HCT116 (cell line): ENCODE data around the gene PARP14. TPM values are rescaled to one million over a fixed set of nuclear protein-coding genes. Genes with fewer than 3 reads are reported as not detected.

Experiments used
- ATAC-seq: fragments of 200-7000 bp; cut with Tn5 transposase; 2 replicates; pipeline ENCODE4 v1.9.1; 2020; ENCODE audit warnings: mild to moderate bottlenecking, moderate library complexity
- BruUV-seq: library from RNA; stranded (reverse); fragments of 400-500 nt; replicated peaks from 2 replicates; lab custom pipeline; 2021; lab: Mats Ljungman, UMichigan
- CTCF ChIA-PET: fragments of 300-600 bp; sonication (Branson Sonifier 250); formaldehyde crosslinking; loops from one replicate; lab custom pipeline; 2021; ENCODE audit warnings: antibody characterized with exemption; lab: Charles Lee
- POLR2A ChIA-PET: fragments of 300-600, 350-600 bp; sonication (Branson Sonifier 250); formaldehyde crosslinking; loops from one replicate; lab custom pipeline; 2021; ENCODE audit warnings: antibody characterized with exemption; lab: Charles Lee
- RAD21 ChIA-PET, 2 experiments: fragments of 300-600 bp; sonication (Branson Sonifier 250); formaldehyde crosslinking; loops; one replicate each; lab custom pipeline; 2023; ENCODE audit warnings: low total read pairs in 2 of 2; ENCODE audit not compliant: uncharacterized antibody in 2 of 2, unreplicated experiment in 2 of 2, low non-redundant PET in 1 of 2; lab: Charles Lee
- DNase-seq: peaks from one replicate; pipeline ENCODE4 v3.0.0-alpha.2; 2010; ENCODE audit warnings: low read depth, low spot score
- H2AFZ ChIP-seq: fragments of 200-600 bp; shearing (Covaris generic), sonication (generic); 2 replicates; pipeline ENCODE4 v1.6.1; 2017; ENCODE audit warnings: low read depth, mixed run types, mixed read lengths, antibody characterized with exemption, low read length; ENCODE audit not compliant: poor library complexity, severe bottlenecking
- H3K27ac ChIP-seq: 2 replicates; pipeline ENCODE4 v1.5.1; 2012; ENCODE audit warnings: low read depth, low read length
- H3K27me3 ChIP-seq: fragments of 200-600 bp; sonication (generic); 2 replicates; pipeline ENCODE4 v1.6.1; 2016; ENCODE audit warnings: mixed run types, low read length, mixed read lengths; ENCODE audit not compliant: insufficient read depth
- H3K36me3 ChIP-seq, 2 experiments: fragments of 200-500 bp in 1 of 2; fragments of 200-600 bp in 1 of 2; sonication (Bioruptor generic) in 1 of 2; sonication (generic) in 1 of 2; 2 replicates each; pipeline versions ENCODE4 v1.5.1 to v1.6.1; 2014 to 2016; ENCODE audit warnings: low read length in 2 of 2, inconsistent platforms in 1 of 2, mixed read lengths in 1 of 2, mixed run types in 1 of 2; ENCODE audit not compliant: insufficient read depth in 2 of 2, control insufficient read depth in 1 of 2
- H3K4me1 ChIP-seq, 2 experiments: fragments of 200-600 bp in 1 of 2; sonication (generic) in 1 of 2; 2 replicates each; pipeline versions ENCODE4 v1.5.1 to v1.6.1; 2012 to 2017; ENCODE audit warnings: low read length in 2 of 2, inconsistent platforms in 1 of 2, mild to moderate bottlenecking in 1 of 2, mixed read lengths in 1 of 2, mixed run types in 1 of 2, moderate library complexity in 1 of 2; ENCODE audit not compliant: insufficient read depth in 2 of 2, control insufficient read depth in 1 of 2
- H3K4me2 ChIP-seq: fragments of 200-600 bp; sonication (generic); 2 replicates; pipeline ENCODE4 v1.6.1; 2017; ENCODE audit warnings: mixed run types, low read length, mixed read lengths
- H3K4me3 ChIP-seq, 2 experiments: fragments of 200-600 bp in 1 of 2; sonication (generic) in 1 of 2; replicated peaks in 1 of 2; 2 replicates each; pipeline ENCODE4 v1.5.1; 2011 to 2016; ENCODE audit warnings: low read length in 2 of 2, control low read depth in 1 of 2, low read depth in 1 of 2, mild to moderate bottlenecking in 1 of 2, mixed read lengths in 1 of 2, mixed run types in 1 of 2
- H3K79me2 ChIP-seq: fragments of 200-600 bp; sonication (generic); 2 replicates; pipeline ENCODE4 v1.6.1; 2017; ENCODE audit warnings: mild to moderate bottlenecking, mixed run types, low read length, moderate library complexity, mixed read lengths; ENCODE audit not compliant: insufficient read depth
- H3K9ac ChIP-seq: fragments of 200-600 bp; sonication (generic); 2 replicates; pipeline ENCODE4 v1.6.1; 2016; ENCODE audit warnings: low read length, mixed read lengths
- H3K9me2 ChIP-seq: fragments of 200-600 bp; sonication (generic), shearing (Covaris generic); 2 replicates; pipeline ENCODE4 v1.6.1; 2017; ENCODE audit warnings: mixed run types, mild to moderate bottlenecking, moderate library complexity; ENCODE audit not compliant: insufficient read depth
- H3K9me3 ChIP-seq, 2 experiments: fragments of 200-500 bp in 1 of 2; fragments of 200-600 bp in 1 of 2; sonication (Bioruptor generic) in 1 of 2; sonication (generic) in 1 of 2; 2 replicates each; pipeline ENCODE4 v1.6.1; 2014 to 2017; ENCODE audit warnings: low read length in 2 of 2, mixed read lengths in 2 of 2, inconsistent platforms in 1 of 2, low read depth in 1 of 2, mild to moderate bottlenecking in 1 of 2, mixed run types in 1 of 2, moderate library complexity in 1 of 2; ENCODE audit not compliant: control insufficient read depth in 1 of 2, insufficient read depth in 1 of 2
- H4K20me1 ChIP-seq: fragments of 200-600 bp; sonication (generic), shearing (Covaris generic); 2 replicates; pipeline ENCODE4 v1.6.1; 2017; ENCODE audit warnings: mixed run types, mild to moderate bottlenecking, moderate library complexity; ENCODE audit not compliant: insufficient read depth
- ATF3 ChIP-seq: IDR thresholded peaks from 2 replicates; pipeline ENCODE4 v1.6.1; 2012
- CTCF ChIP-seq, 3 experiments: fragments of 200-600 bp in 1 of 3; sonication (generic) in 1 of 3; IDR thresholded peaks in 2 of 3; conservative IDR thresholded peaks in 1 of 3; 2 replicates each; pipeline ENCODE4 v1.5.1; 2012 to 2017; ENCODE audit warnings: low read depth in 2 of 3, low read length in 2 of 3, antibody characterized with exemption in 1 of 3, borderline replicate concordance in 1 of 3, control low read depth in 1 of 3, mild to moderate bottlenecking in 1 of 3, mixed read lengths in 1 of 3, mixed run types in 1 of 3, moderate library complexity in 1 of 3; ENCODE audit not compliant: insufficient read depth in 1 of 3
- EZH2phosphoT487 ChIP-seq: fragments of 200-600 bp; IDR thresholded peaks from 2 replicates; pipeline ENCODE4 v1.6.1; 2018; ENCODE audit warnings: antibody characterized with exemption, borderline replicate concordance
- MAX ChIP-seq: IDR thresholded peaks from 2 replicates; pipeline ENCODE4 v1.6.1; 2012
- POLR2A ChIP-seq: IDR thresholded peaks from 2 replicates; pipeline ENCODE4 v1.7.0; 2011; ENCODE audit warnings: borderline replicate concordance; ENCODE audit not compliant: insufficient read depth, insufficient read length; ENCODE audit errors: extremely low read depth
- POLR2AphosphoS5 ChIP-seq: IDR thresholded peaks from 2 replicates; pipeline ENCODE4 v1.6.1; 2011; ENCODE audit warnings: mild to moderate bottlenecking, low read depth, low read length, moderate library complexity
- SIN3A ChIP-seq: IDR thresholded peaks from 2 replicates; pipeline ENCODE4 v1.6.1; 2012; ENCODE audit warnings: low read depth
- TCF7L2 ChIP-seq: IDR thresholded peaks from 2 replicates; pipeline ENCODE4 v1.7.0; 2011; ENCODE audit warnings: borderline replicate concordance, inconsistent platforms; ENCODE audit not compliant: insufficient read depth, insufficient read length; ENCODE audit errors: extremely low read depth
- ZBTB33 ChIP-seq: IDR thresholded peaks from 2 replicates; pipeline ENCODE4 v1.6.1; 2011; ENCODE audit warnings: mild to moderate bottlenecking, low read length, moderate library complexity; ENCODE audit not compliant: insufficient replicate concordance; ENCODE audit errors: extremely low read depth
- ZFX ChIP-seq: fragments of 450-650 bp; IDR thresholded peaks from 2 replicates; pipeline ENCODE4 v1.6.1; 2017
- ZNF274 ChIP-seq: fragments of 200-500 bp; sonication (Bioruptor generic); IDR thresholded peaks from 2 replicates; pipeline ENCODE4 v1.6.1; 2014; ENCODE audit warnings: mild to moderate bottlenecking, low read depth, low read length, inconsistent platforms
- intact Hi-C: fragments of 100-400 bp; cut with micrococcal nuclease; formaldehyde crosslinking; loops from 2 replicates; pipeline ENCODE4 v1.10.0; 2022
- total RNA-seq: library from RNA; stranded (reverse); gene quantifications from one replicate; pipeline ENCODE4 v1.2.1, GENCODE V29; 2021; ENCODE audit not compliant: unreplicated experiment

Gene PARP14
- total RNA-seq, 1 experiment from 2014 or later, result 12.2 TPM

- H3K36me3 ChIP-seq, result 0 out of 4 replicates have a peak, but pooled peaks cover 0 to 3% of the 10 kb centered on the region in 2 experiments
- DNase-seq (no peak), ATAC-seq (no peak)
- intact Hi-C loops, result no loop called here
- no peaks in the 10 kb centered on the region for H3K4me1 ChIP-seq
- no peaks in the 10 kb centered on the region for H3K9me3 ChIP-seq
- no peak overlapping the region for H2AFZ ChIP-seq
- H3K27ac ChIP-seq, result no peak overlapping the region
- no peaks in the 10 kb centered on the region for H3K27me3 ChIP-seq
- BruUV-seq, result no TSS peak
- H3K4me2 ChIP-seq, result no peak overlapping the region
- RAD21 ChIA-PET, result no interaction called here
- POLR2A ChIA-PET, result no interaction called here
- no peaks in the 10 kb centered on the region for H3K9me2 ChIP-seq
- H3K4me3 ChIP-seq, result no peak overlapping the region
- no peak for TF ChIP-seq SIN3A
- no peak overlapping the region for H3K9ac ChIP-seq
- CTCF ChIA-PET, result no interaction called here
- no peaks in the 10 kb centered on the region for H4K20me1 ChIP-seq
- H3K79me2 ChIP-seq, result no peaks in the 10 kb centered on the region
Observed at GRCh38 chr3:122714273-122714672, 33.6 kb downstream of the PARP14 start.

- no peaks in the 10 kb centered on the region for H4K20me1 ChIP-seq
- H3K36me3 ChIP-seq, result 0 out of 4 replicates have a peak, but pooled peaks cover 0 to 3% of the 10 kb centered on the region in 2 experiments
- H3K27me3 ChIP-seq, result no peaks in the 10 kb centered on the region
- ATAC-seq, result no peak
- no peak overlapping the region for H3K4me2 ChIP-seq
- ChIA-PET CTCF (no interaction called here), POLR2A (no interaction called here), RAD21 (no interaction called here)
- no peak overlapping the region for H3K27ac ChIP-seq
- no peak overlapping the region for H3K9ac ChIP-seq
- H3K4me3 ChIP-seq, result no peak overlapping the region
- H3K9me3 ChIP-seq, result no peaks in the 10 kb centered on the region
- H2AFZ ChIP-seq, result no peak overlapping the region
- BruUV-seq, result no TSS peak
- H3K79me2 ChIP-seq, result no peaks in the 10 kb centered on the region
- intact Hi-C loops, result no loop called here
- H3K4me1 ChIP-seq, result no peaks in the 10 kb centered on the region
- no peak for DNase-seq
- no peaks in the 10 kb centered on the region for H3K9me2 ChIP-seq
- no peak for TF ChIP-seq POLR2AphosphoS5
- TF ChIP-seq EZH2phosphoT487, result no peak
- no peak for TF ChIP-seq POLR2A
- TF ChIP-seq ZFX, result no peak
- no peak for TF ChIP-seq ATF3
- no peak for TF ChIP-seq ZNF274
- TF ChIP-seq SIN3A, result no peak
- no peak for TF ChIP-seq CTCF (IDR thresholded peaks at IDR 0.05 in 2 of 3, conservative IDR thresholded peaks at IDR 0.05 in 1 of 3; ENCODE audit: borderline replicate concordance in 1 of 3, insufficient read depth in 1 of 3, low read depth in 2 of 3, low read length in 2 of 3)
- TF ChIP-seq MAX, result no peak
- no peak for TF ChIP-seq TCF7L2
- no peak for TF ChIP-seq ZBTB33
Observed at GRCh38 chr3:122716667-122717066, 36.0 kb downstream of the PARP14 start.
